GM23338 (cell line): ENCODE measurements around the gene NUCKS1. TPM values are rescaled to one million over a fixed set of nuclear protein-coding genes. Genes with fewer than 3 reads are reported as not detected.

Experiments used
- ATAC-seq: fragments of 200-7000 bp; cut with Tn5 transposase; 3 replicates; pipeline ENCODE4 v1.9.1; 2020
- DNase-seq: peaks from one replicate; pipeline ENCODE4 v3.0.0-alpha.2; 2015; ENCODE audit warnings: low spot score
- H2AFZ ChIP-seq: fragments of 200-600 bp; sonication (generic); 2 replicates; pipeline ENCODE4 v1.8.0; 2016; ENCODE audit warnings: antibody characterized with exemption, mild to moderate bottlenecking, moderate library complexity
- H3F3A ChIP-seq: fragments of 200-600 bp; sonication (generic); replicated peaks from 2 replicates; pipeline ENCODE4 v1.8.0; 2017; ENCODE audit warnings: antibody characterized with exemption, mixed run types, low read depth
- H3K27ac ChIP-seq: fragments of 200-600 bp; sonication (generic); 2 replicates; pipeline ENCODE4 v1.6.1; 2016; ENCODE audit warnings: low read depth
- H3K27me3 ChIP-seq: fragments of 200-600 bp; sonication (generic); 2 replicates; pipeline ENCODE4 v1.8.0; 2016; ENCODE audit warnings: mild to moderate bottlenecking, mixed run types, moderate library complexity; ENCODE audit not compliant: insufficient read depth
- H3K36me3 ChIP-seq: fragments of 200-600 bp; sonication (generic); 2 replicates; pipeline ENCODE4 v1.8.0; 2016; ENCODE audit warnings: mild to moderate bottlenecking; ENCODE audit not compliant: insufficient read depth
- H3K4me1 ChIP-seq: fragments of 200-600 bp; sonication (generic); 2 replicates; pipeline ENCODE4 v1.8.0; 2016; ENCODE audit warnings: mild to moderate bottlenecking, moderate library complexity; ENCODE audit not compliant: insufficient read depth
- H3K4me2 ChIP-seq: fragments of 200-600 bp; sonication (generic); 2 replicates; pipeline ENCODE4 v1.7.1; 2017; ENCODE audit warnings: mixed run types
- H3K4me3 ChIP-seq: fragments of 200-600 bp; sonication (generic); 2 replicates; pipeline ENCODE4 v1.6.1; 2016; ENCODE audit warnings: mixed run types
- H3K79me2 ChIP-seq: fragments of 200-600 bp; sonication (generic); replicated peaks from 2 replicates; pipeline ENCODE4 v1.8.0; 2017; ENCODE audit warnings: mild to moderate bottlenecking; ENCODE audit not compliant: insufficient read depth
- H3K9me2 ChIP-seq: fragments of 200-600 bp; sonication (generic); 2 replicates; pipeline ENCODE4 v1.8.0; 2017; ENCODE audit not compliant: insufficient read depth
- H4K20me1 ChIP-seq: fragments of 200-600 bp; sonication (generic); replicated peaks from 2 replicates; pipeline ENCODE4 v1.8.0; 2017; ENCODE audit warnings: mild to moderate bottlenecking; ENCODE audit not compliant: insufficient read depth
- H3K27ac Mint-ChIP-seq: 2 replicates; pipeline ENCODE4 v1.8.0; 2020; ENCODE audit warnings: inconsistent platforms, mild to moderate bottlenecking, moderate library complexity, mixed read lengths
- H3K27me3 Mint-ChIP-seq: 3 replicates; pipeline ENCODE4 v1.8.0; 2022; ENCODE audit warnings: low read depth, mild to moderate bottlenecking, moderate library complexity, mixed read lengths, inconsistent platforms; ENCODE audit not compliant: insufficient read depth, poor library complexity
- H3K36me3 Mint-ChIP-seq: 3 replicates; pipeline ENCODE4 v1.8.0; 2021; ENCODE audit warnings: low read depth, mild to moderate bottlenecking, inconsistent platforms, moderate library complexity, mixed read lengths
- H3K4me1 Mint-ChIP-seq: 3 replicates; pipeline ENCODE4 v1.8.0; 2020; ENCODE audit warnings: mild to moderate bottlenecking, inconsistent platforms, mixed read lengths
- H3K4me3 Mint-ChIP-seq: 3 replicates; pipeline ENCODE4 v1.8.0; 2021; ENCODE audit warnings: moderate library complexity, mild to moderate bottlenecking, inconsistent platforms, mixed read lengths
- H3K9me3 Mint-ChIP-seq: 3 replicates; pipeline ENCODE4 v1.8.0; 2020; ENCODE audit warnings: moderate library complexity, mild to moderate bottlenecking, inconsistent platforms, mixed read lengths
- CREB1 ChIP-seq: fragments of 250-450 bp; sonication (Bioruptor Pico); IDR thresholded peaks from 2 replicates; pipeline ENCODE4 v1.5.0; 2020; ENCODE audit warnings: low read depth, mild to moderate bottlenecking, moderate library complexity
- CTCF ChIP-seq, 2 experiments: fragments of 200-600 bp in 1 of 2; sonication (generic) in 1 of 2; conservative IDR thresholded peaks; 2 replicates each; pipeline versions ENCODE4 v1.5.1 to v1.6.1; 2016 to 2017; ENCODE audit warnings: antibody characterized with exemption in 2 of 2, low read depth in 2 of 2, mild to moderate bottlenecking in 2 of 2, moderate library complexity in 1 of 2
- ETS1 ChIP-seq: IDR thresholded peaks from 2 replicates; pipeline ENCODE4 v1.6.1; 2016; ENCODE audit warnings: antibody characterized with exemption
- EZH2 ChIP-seq: fragments of 200-600 bp; sonication (generic); IDR thresholded peaks from one replicate; pipeline ENCODE4 v1.8.0; 2017; ENCODE audit warnings: antibody characterized with exemption, mild to moderate bottlenecking, low read depth; ENCODE audit not compliant: unreplicated experiment
- EZH2phosphoT487 ChIP-seq: fragments of 200-600 bp; sonication (generic); IDR thresholded peaks from one replicate; pipeline ENCODE4 v1.8.1; 2018; ENCODE audit warnings: antibody characterized with exemption; ENCODE audit not compliant: unreplicated experiment
- JUNB ChIP-seq: IDR thresholded peaks from one replicate; pipeline ENCODE4 v1.6.1; 2016; ENCODE audit warnings: antibody characterized with exemption; ENCODE audit not compliant: unreplicated experiment
- NANOG ChIP-seq: IDR thresholded peaks from 2 replicates; pipeline ENCODE4 v1.6.1; 2016; ENCODE audit warnings: antibody characterized with exemption, borderline replicate concordance
- POLR2AphosphoS5 ChIP-seq: IDR thresholded peaks from 2 replicates; pipeline ENCODE4 v1.6.1; 2016; ENCODE audit warnings: antibody characterized with exemption, low read depth
- REST ChIP-seq: IDR thresholded peaks from one replicate; pipeline ENCODE4 v1.6.1; 2018; ENCODE audit warnings: antibody characterized with exemption; ENCODE audit not compliant: unreplicated experiment
- STAT1 ChIP-seq: IDR thresholded peaks from one replicate; pipeline ENCODE4 v1.6.1; 2016; ENCODE audit warnings: antibody characterized with exemption; ENCODE audit not compliant: unreplicated experiment
- ZNF114 ChIP-seq: fragments of 250-450 bp; sonication (Bioruptor Pico); IDR thresholded peaks from 2 replicates; pipeline ENCODE4 v1.5.0; 2020; ENCODE audit warnings: mild to moderate bottlenecking, moderate library complexity
- ZNF331 ChIP-seq: fragments of 250-450 bp; sonication (Bioruptor Pico); IDR thresholded peaks from 2 replicates; pipeline ENCODE4 v1.5.0; 2020; ENCODE audit warnings: low read depth, mild to moderate bottlenecking, moderate library complexity
- ZNF462 ChIP-seq: fragments of 250-450 bp; sonication (Bioruptor Pico); IDR thresholded peaks from 2 replicates; pipeline ENCODE4 v1.5.0; 2020; ENCODE audit warnings: mild to moderate bottlenecking, moderate library complexity
- polyA plus RNA-seq: library from polyadenylated mRNA; unstranded; fragments of >200 nt; fragmentation: Nextera tagmentation; extraction: Ambion mirVana; gene quantifications from 2 replicates; pipeline ENCODE4 v1.2.1, GENCODE V29; 2016
- total RNA-seq: library from RNA; depleted of rRNA; stranded (reverse); fragments of >200 nt; shearing (Covaris generic); gene quantifications from 2 replicates; pipeline ENCODE4 v1.2.3, GENCODE V29; 2014

NUCKS1 gene
- total and polyA plus RNA-seq, 2 experiments from 2014 or later = 255 to 307 TPM

GRCh38 chr1:205709640-205710039, 40.3 kb downstream of the NUCKS1 start:
- Mint-ChIP-seq H3K27ac (no peak overlapping the region), H3K4me3 (no peak overlapping the region), H3K9me3 (no peaks in the 10 kb centered on the region), H3K27me3 (peaks cover 5% of the 10 kb centered on the region), H3K4me1 (peaks cover 11% of the 10 kb centered on the region; the same call in 2 of the 3 replicates), H3K36me3 (no peaks in the 10 kb centered on the region)
- H3K4me2 ChIP-seq = no peak overlapping the region
- DNase-seq (no peak), ATAC-seq (no peak)
- H2AFZ ChIP-seq = no peak overlapping the region
- peaks cover 6% of the 10 kb centered on the region for H3K36me3 ChIP-seq
- H3K27ac ChIP-seq = no peak overlapping the region
- TF ChIP-seq STAT1 (no peak), ETS1 (no peak), EZH2phosphoT487 (no peak), POLR2AphosphoS5 (no peak), REST (no peak), NANOG (no peak), CTCF (conservative IDR thresholded peaks at IDR 0.05; ENCODE audit: low read depth in 2 of 2) (no peak), ZNF462 (no peak), CREB1 (CRISPR knock-in tag) (no peak), ZNF114 (CRISPR knock-in tag) (no peak), EZH2 (no peak), ZNF331 (CRISPR knock-in tag) (no peak), JUNB (no peak)
- H3K79me2 ChIP-seq = no peaks in the 10 kb centered on the region
- peaks cover 12% of the 10 kb centered on the region; the same call in 1 of the 2 replicates for H4K20me1 ChIP-seq
- H3K9me2 ChIP-seq = no peaks in the 10 kb centered on the region
- H3F3A ChIP-seq = peaks cover 12% of the 10 kb centered on the region
- H3K4me3 ChIP-seq = no peak overlapping the region
- peaks cover 27% of the 10 kb centered on the region for H3K4me1 ChIP-seq
- H3K27me3 ChIP-seq = no peaks in the 10 kb centered on the region
